GM18511 (cell line): ENCODE data around the gene ICE1.
"Not testable (repeated sequence)": the region's sequence is repeated elsewhere in the genome, so short reads cannot be mapped to it uniquely, and the experiment has no call there.

ENCODE experiments used
- ATAC-seq: cut with Tn5 transposase; IDR thresholded peaks from one replicate; pipeline ENCODE4 v1.9.1; 2021; ENCODE audit warnings: mild to moderate bottlenecking, moderate library complexity; ENCODE audit not compliant: unreplicated experiment

Gene ICE1

GRCh38 chr5:5421961-5422818 is at the start of gene ICE1:
Gene ICE1 (plus strand): TSS chr5:5422677. CDS start chr5:5422916, 239 bp downstream.
- ATAC-seq, result peak; percentile 88

DNA sequence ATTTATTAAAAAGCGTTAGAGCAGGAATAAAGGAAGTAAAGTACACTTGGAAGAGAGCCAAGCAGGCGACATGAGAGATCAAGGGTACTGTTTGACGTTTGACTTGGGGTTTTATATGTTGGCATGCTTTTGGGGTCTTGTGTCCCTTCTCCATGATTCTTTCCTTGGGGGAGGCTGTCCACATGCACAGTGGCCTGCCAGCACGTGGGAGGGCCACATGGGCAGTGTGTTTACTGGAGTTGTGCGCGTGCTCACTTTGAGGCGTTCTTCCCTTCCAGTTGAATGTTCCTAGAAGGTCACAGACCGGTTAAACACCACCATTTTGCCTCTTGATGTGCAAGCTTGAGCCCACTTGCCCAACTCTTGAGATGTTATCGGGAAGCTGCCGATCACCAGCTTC is 49.5 kb upstream of the ICE1 start:
- ATAC-seq, result no peak

DNA sequence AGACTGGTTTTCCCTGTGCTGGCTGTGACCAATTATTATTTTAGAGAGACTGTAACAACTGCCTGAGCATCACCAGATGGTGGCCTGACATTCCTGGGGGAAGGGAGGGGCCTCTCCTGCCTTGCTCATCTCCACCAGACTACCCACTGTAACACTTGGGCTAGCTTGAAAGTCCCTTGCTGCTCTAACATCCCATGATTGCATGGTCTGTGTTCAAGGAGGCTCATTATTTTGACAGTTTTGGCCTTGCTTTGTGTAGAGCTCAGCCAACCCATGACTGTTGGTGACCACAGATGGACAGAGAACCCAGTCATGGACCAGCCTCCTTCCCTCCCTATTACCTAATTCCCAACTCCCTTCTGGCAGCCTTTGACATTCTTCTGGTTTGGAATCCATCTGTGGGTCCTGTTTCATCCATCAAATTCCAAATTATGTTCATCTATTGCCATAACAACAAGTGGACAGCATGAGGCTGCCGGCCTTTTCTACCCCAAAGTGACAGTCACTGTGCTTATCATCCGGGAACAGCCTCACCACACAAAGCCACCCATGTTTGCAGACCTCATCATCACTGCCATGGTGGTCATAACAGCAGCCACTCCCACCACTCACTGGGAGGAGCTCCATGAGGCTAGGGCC is 49.0 kb upstream of the ICE1 start:
- no peak for ATAC-seq

- no peak for ATAC-seq
These were observed 48.3 kb upstream of the ICE1 start for GRCh38 chr5:5374009-5374715.

DNA sequence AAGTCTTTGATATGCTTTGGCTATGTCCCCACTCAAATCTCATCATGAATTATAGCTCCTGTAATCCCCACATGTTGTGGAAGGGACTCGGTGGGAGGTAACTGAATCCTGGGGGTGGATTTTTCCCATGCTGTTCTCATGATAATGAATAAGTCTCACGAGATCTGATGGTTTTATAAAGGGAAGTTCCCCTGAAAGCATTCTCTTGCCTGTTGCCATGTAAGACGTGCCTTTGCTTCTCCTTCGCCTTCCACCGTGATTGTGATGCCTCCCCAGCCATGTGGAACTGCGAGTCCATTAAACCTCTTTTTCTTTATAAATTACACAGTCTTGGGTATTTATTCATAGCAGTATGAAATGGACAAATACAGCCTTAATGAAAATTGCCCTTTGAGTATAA is 44.7 kb upstream of the ICE1 start:
- ATAC-seq, result no peak

GRCh38 chr5:5378531-5378930 is 43.9 kb upstream of the ICE1 start:
- no peak for ATAC-seq

- ATAC-seq, result no peak
These were observed 42.2 kb upstream of the ICE1 start for GRCh38 chr5:5380298-5380697.

- no peak for ATAC-seq
These were observed 41.1 kb upstream of the ICE1 start for GRCh38 chr5:5381310-5381913.

DNA sequence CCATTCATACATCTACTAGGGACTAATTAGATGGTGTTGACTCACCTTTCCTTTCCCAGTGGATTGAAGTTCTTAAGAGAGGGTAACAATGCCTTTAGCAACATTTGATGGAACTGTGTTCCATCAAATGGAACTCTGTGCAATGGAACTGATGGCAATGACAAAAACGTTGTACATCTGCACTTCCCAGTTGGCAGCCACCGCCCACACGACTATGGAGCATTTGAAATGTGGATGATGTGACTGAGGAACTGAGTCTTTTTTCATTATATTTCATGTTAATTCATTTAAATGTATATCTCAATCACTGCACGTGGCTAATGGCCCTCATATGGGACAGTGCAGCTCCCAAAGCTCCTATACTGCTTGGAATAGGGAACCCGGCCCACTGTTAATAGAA is 39.0 kb upstream of the ICE1 start:
- ATAC-seq, result no peak

GRCh38 chr5:5384660-5385330 is 37.7 kb upstream of the ICE1 start:
- no peak for ATAC-seq

- ATAC-seq, result no peak
These were observed 37.2 kb upstream of the ICE1 start for GRCh38 chr5:5385331-5385662.

DNA sequence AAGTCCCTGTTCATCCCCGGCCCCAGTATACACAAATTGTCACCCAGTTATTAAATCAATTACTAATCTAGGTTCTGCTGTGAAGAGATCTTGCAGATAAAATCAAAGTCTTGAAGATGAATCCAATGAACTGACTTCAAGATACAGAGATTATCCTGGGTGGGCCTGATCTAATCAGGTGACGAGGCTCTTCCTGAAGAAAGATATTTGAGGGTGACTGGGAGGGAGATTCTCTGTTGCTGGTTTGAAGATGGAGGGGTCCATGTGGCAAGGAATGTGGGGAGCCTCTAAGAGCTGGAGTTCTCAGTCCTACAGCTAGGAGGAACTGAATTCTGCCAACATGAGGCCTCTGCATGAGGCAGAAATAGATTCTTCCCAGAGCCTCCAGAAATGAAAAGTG is 36.1 kb upstream of the ICE1 start:
- ATAC-seq, result no peak

DNA sequence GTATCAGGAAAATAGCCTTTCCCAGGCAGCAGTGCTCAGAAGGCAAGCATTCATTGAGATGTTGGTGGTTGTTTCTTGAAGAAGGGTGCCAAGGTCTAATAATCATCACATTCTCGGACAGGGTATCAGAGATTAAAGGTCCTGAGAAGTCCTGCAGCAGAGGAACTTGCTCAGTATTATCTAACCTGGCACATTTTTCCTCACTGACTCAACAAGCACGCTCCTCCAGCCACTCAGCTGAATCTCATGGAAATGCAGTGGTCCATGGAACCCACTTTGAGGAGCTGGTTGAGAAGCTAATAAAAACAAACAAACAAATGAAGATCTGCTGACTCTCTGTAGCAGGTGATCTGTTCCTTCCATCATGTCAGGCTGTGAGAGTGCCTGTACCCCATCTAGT is 35.3 kb upstream of the ICE1 start:
- no peak for ATAC-seq

DNA sequence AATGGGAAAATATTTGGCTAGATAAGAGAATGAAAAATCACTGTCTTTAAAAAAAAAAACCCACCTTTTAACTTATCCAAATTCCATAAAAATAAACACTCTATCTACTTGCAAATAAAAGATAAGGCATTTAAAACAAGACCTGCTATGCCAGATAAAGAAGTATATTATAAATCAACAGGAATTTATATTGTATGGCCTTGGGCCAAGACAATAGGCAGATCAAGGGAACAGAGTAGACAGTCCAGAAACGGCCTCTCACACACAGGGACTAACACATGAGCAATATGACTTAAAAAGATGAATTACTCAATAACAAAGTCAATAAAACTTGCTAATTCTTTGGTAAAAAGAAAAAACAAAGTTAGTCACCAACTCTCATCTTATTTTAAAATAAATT is 34.7 kb upstream of the ICE1 start:
- no peak for ATAC-seq

DNA sequence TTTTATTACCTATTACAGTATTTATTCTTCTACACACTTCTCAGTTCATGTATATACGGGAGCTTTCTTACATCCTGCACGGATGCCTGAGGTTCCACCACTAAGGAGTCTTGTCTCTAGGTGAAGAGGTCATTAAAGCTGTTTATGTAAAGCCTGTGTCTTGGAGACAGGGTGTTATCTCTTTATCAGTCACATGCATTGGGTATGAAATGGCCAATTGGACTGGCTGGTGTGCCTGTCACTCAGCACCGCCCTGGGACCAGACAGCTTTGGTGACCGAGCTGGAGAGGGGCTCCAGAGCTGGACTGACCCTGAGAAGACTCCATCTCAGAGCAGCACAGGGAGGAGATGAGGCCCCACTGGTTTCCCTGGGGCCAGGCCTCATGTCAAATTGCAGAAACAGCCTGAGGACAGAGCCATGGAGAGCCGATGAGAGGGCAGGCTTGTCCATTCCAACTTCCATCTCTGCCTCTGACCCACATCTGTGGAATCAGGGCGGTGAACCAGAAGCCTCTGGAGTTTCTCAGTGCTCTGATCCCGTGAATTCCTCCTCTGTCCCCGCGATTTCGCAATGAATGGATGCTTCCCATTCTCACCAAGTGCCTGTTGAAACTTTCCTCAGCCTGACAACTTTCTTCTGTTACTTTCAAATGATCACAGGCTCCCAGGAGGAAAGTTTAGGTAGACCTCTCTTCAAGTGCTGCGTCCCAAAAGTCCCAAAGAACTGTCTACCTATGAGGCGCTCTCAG is 32.2 kb upstream of the ICE1 start:
- not testable (repeated sequence) for ATAC-seq

GRCh38 chr5:5392504-5392903 is 30.0 kb upstream of the ICE1 start:
- ATAC-seq, result not testable (repeated sequence)

DNA sequence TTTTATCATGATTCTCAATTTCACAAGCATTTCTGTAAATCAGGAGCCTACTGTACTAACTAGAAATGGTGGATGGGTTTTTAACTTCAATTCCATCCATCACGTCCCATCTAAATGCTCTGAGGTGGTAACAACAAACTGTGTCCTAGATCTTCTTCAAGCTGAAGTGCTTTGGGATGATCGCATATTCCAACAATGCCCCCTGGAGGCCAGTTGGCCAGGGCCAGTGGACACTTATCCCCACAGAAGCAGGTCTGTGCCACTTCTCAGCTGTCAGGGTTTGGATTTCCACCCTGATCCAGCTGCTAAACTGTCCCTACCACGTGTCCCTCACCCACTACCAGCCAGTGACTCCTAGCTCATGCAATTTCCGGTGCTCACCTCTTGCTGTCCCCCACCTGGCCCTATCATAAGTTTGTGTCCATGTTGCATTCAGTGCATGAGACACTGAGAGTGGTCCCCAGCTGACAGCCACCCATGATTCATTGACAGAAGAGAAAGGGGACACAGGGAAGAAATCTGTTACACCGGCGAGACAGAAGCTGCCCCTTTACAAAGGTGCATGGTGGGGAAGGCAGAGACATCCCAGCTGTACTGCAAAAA is 28.0 kb upstream of the ICE1 start:
- not testable (repeated sequence) for ATAC-seq

DNA sequence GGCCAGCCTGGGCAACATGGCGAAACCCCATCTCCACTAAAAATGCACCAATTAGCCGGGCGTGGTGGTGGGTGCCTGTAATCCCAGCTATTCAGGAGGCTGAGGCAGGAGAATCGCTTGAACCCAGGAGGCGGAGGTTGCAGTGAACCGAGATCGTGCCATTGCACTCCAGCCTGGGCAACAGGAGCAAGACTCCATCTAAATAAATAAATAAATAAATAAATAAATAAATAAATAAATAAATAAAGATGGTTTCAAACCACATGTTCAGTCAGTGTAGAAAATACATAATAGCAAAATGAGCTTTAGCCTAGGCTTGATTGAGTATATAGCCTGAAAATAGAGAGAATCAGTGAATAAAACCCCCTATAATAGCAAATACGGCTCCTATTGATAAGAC is 27.4 kb upstream of the ICE1 start:
- ATAC-seq, result not testable (repeated sequence)

GRCh38 chr5:5398071-5398470 is 24.4 kb upstream of the ICE1 start:
- ATAC-seq, result no peak

DNA sequence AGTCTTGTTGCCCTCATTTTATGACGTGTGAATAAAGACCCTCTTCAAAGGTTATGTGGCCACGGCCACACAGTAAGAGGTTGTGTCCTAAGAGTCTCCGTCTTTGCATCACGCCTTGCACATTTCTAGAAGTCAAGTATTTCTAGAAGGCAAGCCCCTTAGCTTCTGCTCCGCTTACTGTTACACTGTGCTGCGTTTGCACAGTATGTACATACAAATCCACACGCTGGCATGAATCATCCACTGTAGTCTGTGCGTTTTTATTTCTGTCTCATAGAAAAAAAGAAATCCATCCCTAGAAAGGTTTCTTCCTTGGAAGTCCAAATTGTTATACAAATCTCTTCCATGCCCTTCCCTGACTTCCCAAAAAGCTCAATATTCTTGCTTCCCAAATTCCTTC is 21.4 kb upstream of the ICE1 start:
- ATAC-seq, result no peak
